Mesenchymal stem cell (in vitro differentiated cells and primary cell): ENCODE measurements around the gene MICAL1.

Source experiments
- DNase-seq: peaks from one replicate; pipeline ENCODE4 v3.0.0-alpha.2; 2013
- H2AFZ ChIP-seq: one replicate; pipeline ENCODE4 v1.6.1; 2013; ENCODE audit warnings: low read depth, mild to moderate bottlenecking, control low read depth, inconsistent platforms, low read length, moderate library complexity
- H2AK5ac ChIP-seq: 2 replicates; pipeline ENCODE4 v1.6.1; 2013; ENCODE audit warnings: low read length, moderate library complexity, mild to moderate bottlenecking, inconsistent platforms; ENCODE audit not compliant: severe bottlenecking
- H2BK120ac ChIP-seq: one replicate; pipeline ENCODE4 v1.6.1; 2013; ENCODE audit warnings: low read depth, mild to moderate bottlenecking, inconsistent platforms, low read length, moderate library complexity
- H2BK12ac ChIP-seq, 2 experiments: one replicate each; pipeline ENCODE4 v1.6.1; 2013; ENCODE audit warnings: inconsistent platforms in 2 of 2, low read length in 2 of 2, mild to moderate bottlenecking in 2 of 2, moderate library complexity in 2 of 2, control low read depth in 1 of 2
- H2BK15ac ChIP-seq: one replicate; pipeline ENCODE4 v1.6.1; 2013; ENCODE audit warnings: mild to moderate bottlenecking, low read depth, inconsistent platforms; ENCODE audit not compliant: poor library complexity, severe bottlenecking
- H2BK5ac ChIP-seq: 2 replicates; pipeline ENCODE4 v1.6.1; 2013; ENCODE audit warnings: low read depth, mild to moderate bottlenecking, low read length, control low read depth, inconsistent platforms; ENCODE audit not compliant: poor library complexity, severe bottlenecking
- H3K14ac ChIP-seq, 2 experiments: one replicate each; pipeline ENCODE4 v1.6.1; 2013; ENCODE audit warnings: inconsistent platforms in 2 of 2, low read length in 2 of 2, control low read depth in 1 of 2, mild to moderate bottlenecking in 1 of 2, moderate library complexity in 1 of 2
- H3K18ac ChIP-seq, 2 experiments: one replicate each; pipeline ENCODE4 v1.6.1; 2013; ENCODE audit warnings: inconsistent platforms in 2 of 2, low read length in 2 of 2, control low read depth in 1 of 2, low read depth in 1 of 2, mild to moderate bottlenecking in 1 of 2
- H3K23ac ChIP-seq, 2 experiments: one replicate each; pipeline ENCODE4 v1.6.1; 2013; ENCODE audit warnings: inconsistent platforms in 2 of 2, low read length in 2 of 2, mild to moderate bottlenecking in 2 of 2, moderate library complexity in 2 of 2, control low read depth in 1 of 2
- H3K27ac ChIP-seq: 2 replicates; pipeline ENCODE4 v1.5.1; 2013; ENCODE audit warnings: mild to moderate bottlenecking, moderate library complexity, low read length, control low read depth, inconsistent platforms; ENCODE audit not compliant: poor library complexity, severe bottlenecking
- H3K27me3 ChIP-seq, 2 experiments: 2 replicates each; pipeline versions ENCODE4 v1.6.1 to v1.7.0; 2013; ENCODE audit warnings: low read length in 2 of 2, mild to moderate bottlenecking in 2 of 2, moderate library complexity in 2 of 2, control low read depth in 1 of 2, inconsistent platforms in 1 of 2; ENCODE audit not compliant: control insufficient read depth in 1 of 2, insufficient read depth in 1 of 2
- H3K36me3 ChIP-seq, 2 experiments: 2 replicates each; pipeline versions ENCODE4 v1.6.1 to v1.7.0; 2013; ENCODE audit warnings: low read length in 2 of 2, control low read depth in 1 of 2, inconsistent platforms in 1 of 2, low read depth in 1 of 2, mild to moderate bottlenecking in 1 of 2; ENCODE audit not compliant: insufficient read depth in 2 of 2, control insufficient read depth in 1 of 2
- H3K4ac ChIP-seq, 2 experiments: one replicate each; pipeline ENCODE4 v1.6.1; 2013; ENCODE audit warnings: inconsistent platforms in 2 of 2, low read length in 2 of 2, mild to moderate bottlenecking in 2 of 2, moderate library complexity in 2 of 2, control low read depth in 1 of 2, low read depth in 1 of 2
- H3K4me1 ChIP-seq: 2 replicates; pipeline ENCODE4 v1.6.1; 2013; ENCODE audit warnings: low read depth, low read length, control low read depth; ENCODE audit not compliant: control insufficient read depth, insufficient read depth
- H3K4me2 ChIP-seq: 2 replicates; pipeline ENCODE4 v1.6.1; 2013; ENCODE audit warnings: low read length, mild to moderate bottlenecking, inconsistent platforms; ENCODE audit not compliant: poor library complexity, severe bottlenecking
- H3K4me3 ChIP-seq, 2 experiments: 2 replicates each; pipeline versions ENCODE4 v1.5.1 to v1.7.0; 2013; ENCODE audit warnings: low read length in 2 of 2, mild to moderate bottlenecking in 2 of 2, control low read depth in 1 of 2, low read depth in 1 of 2; ENCODE audit not compliant: insufficient read depth in 1 of 2
- H3K79me1 ChIP-seq: replicated peaks from 2 replicates; pipeline ENCODE4 v1.6.1; 2013; ENCODE audit warnings: mild to moderate bottlenecking, control low read depth, low read length, inconsistent platforms; ENCODE audit not compliant: poor library complexity, severe bottlenecking
- H3K9ac ChIP-seq: 2 replicates; pipeline ENCODE4 v1.7.0; 2013; ENCODE audit warnings: mild to moderate bottlenecking, low read length, moderate library complexity
- H3K9me3 ChIP-seq: 2 replicates; pipeline ENCODE4 v1.7.0; 2013; ENCODE audit warnings: mild to moderate bottlenecking, low read length; ENCODE audit not compliant: control insufficient read depth
- H4K8ac ChIP-seq: one replicate; pipeline ENCODE4 v1.6.1; 2013; ENCODE audit warnings: inconsistent platforms, mild to moderate bottlenecking, low read length, moderate library complexity
- H4K91ac ChIP-seq: one replicate; pipeline ENCODE4 v1.6.1; 2013; ENCODE audit warnings: mild to moderate bottlenecking, low read length, inconsistent platforms
- WGBS: methylation state at CpG from one replicate; pipeline ENCODE4 v1.1.7; 2013; ENCODE audit warnings: mixed read lengths; 5-methylcytosine and 5-hydroxymethylcytosine counted together

Gene MICAL1

GRCh38 chr6:109490713-109491112 is 35.1 kb upstream of the MICAL1 start:
- no peaks in the 10 kb centered on the region for H3K9me3 ChIP-seq

GRCh38 chr6:109488001-109488400 is 32.4 kb upstream of the MICAL1 start:
- Histone ChIP-seq H3K4me1 (no peaks in the 10 kb centered on the region), H3K27me3 (peaks cover 0 to 7% of the 10 kb centered on the region in 2 experiments), H3K18ac (no peak overlapping the region), H4K8ac (no peak overlapping the region), H3K27ac (no peak overlapping the region), H2BK5ac (no peak overlapping the region), H3K4me2 (no peak overlapping the region), H2AFZ (no peak overlapping the region), H3K14ac (no peak overlapping the region), H2BK12ac (no peak overlapping the region), H3K9me3 (no peaks in the 10 kb centered on the region), H3K4me3 (no peak overlapping the region), H4K91ac (no peak overlapping the region), H3K79me1 (no peaks in the 10 kb centered on the region), H3K36me3 (no peaks in the 10 kb centered on the region), H2BK120ac (no peak overlapping the region), H3K4ac (no peak overlapping the region), H2AK5ac (no peak overlapping the region), H3K23ac (no peak overlapping the region), H3K9ac (no peak overlapping the region), H2BK15ac (no peak overlapping the region)
- DNase-seq, result no peak

More at GRCh38 chr6:109490713-109491112, 35.1 kb upstream of the MICAL1 start:
- Histone ChIP-seq H2AK5ac (no peak overlapping the region), H3K23ac (no peak overlapping the region), H2BK5ac (no peak overlapping the region), H3K79me1 (no peaks in the 10 kb centered on the region), H3K18ac (no peak overlapping the region), H4K91ac (no peak overlapping the region), H3K14ac (no peak overlapping the region), H3K36me3 (no peaks in the 10 kb centered on the region), H3K4ac (no peak overlapping the region), H3K27me3 (peaks cover 0 to 7% of the 10 kb centered on the region in 2 experiments), H2BK120ac (no peak overlapping the region), H2BK15ac (no peak overlapping the region), H3K4me2 (no peak overlapping the region), H2BK12ac (no peak overlapping the region), H3K4me3 (no peak overlapping the region), H3K27ac (no peak overlapping the region), H2AFZ (no peak overlapping the region), H3K9ac (no peak overlapping the region), H3K4me1 (no peaks in the 10 kb centered on the region), H4K8ac (no peak overlapping the region)
- WGBS, result no CpG with 5 or more reads among the region's 2 CpGs
- no peak for DNase-seq

- H3K9ac ChIP-seq, result no peak overlapping the region
- H4K91ac ChIP-seq, result no peak overlapping the region
- no peak overlapping the region for H3K27ac ChIP-seq
- peaks cover 5% of the 10 kb centered on the region for H3K4me1 ChIP-seq
- no peak overlapping the region for H2BK120ac ChIP-seq
- H3K27me3 ChIP-seq, result peaks cover 0 to 4% of the 10 kb centered on the region in 2 experiments
- H2BK15ac ChIP-seq, result no peak overlapping the region
- H2AFZ ChIP-seq, result no peak overlapping the region
- WGBS, result 71% methylated on average over 1 of the region's 1 CpG
- H3K36me3 ChIP-seq, result peaks cover under 1 to 9% of the 10 kb centered on the region in 2 experiments
- no peak overlapping the region for H3K4me3 ChIP-seq
- no peaks in the 10 kb centered on the region for H3K9me3 ChIP-seq
- H3K18ac ChIP-seq, result no peak overlapping the region
- no peak overlapping the region for H2BK12ac ChIP-seq
- H3K4ac ChIP-seq, result no peak overlapping the region
- H2BK5ac ChIP-seq, result no peak overlapping the region
- no peak overlapping the region for H3K14ac ChIP-seq
- H4K8ac ChIP-seq, result no peak overlapping the region
- no peak overlapping the region for H2AK5ac ChIP-seq
- H3K23ac ChIP-seq, result no peak overlapping the region
- H3K4me2 ChIP-seq, result no peak overlapping the region
- DNase-seq, result no peak
- H3K79me1 ChIP-seq, result peaks cover 8% of the 10 kb centered on the region
Observed at GRCh38 chr6:109486068-109486467, 30.5 kb upstream of the MICAL1 start.

- no peak for DNase-seq
- Histone ChIP-seq H2AFZ (no peak overlapping the region), H3K14ac (no peak overlapping the region), H3K27me3 (peaks cover 0 to 4% of the 10 kb centered on the region in 2 experiments), H3K4me1 (peaks cover 5% of the 10 kb centered on the region), H2BK12ac (no peak overlapping the region), H3K9me3 (no peaks in the 10 kb centered on the region), H3K18ac (no peak overlapping the region), H2AK5ac (no peak overlapping the region), H3K23ac (no peak overlapping the region), H3K79me1 (peaks cover 8% of the 10 kb centered on the region), H4K91ac (no peak overlapping the region), H3K27ac (no peak overlapping the region), H2BK15ac (no peak overlapping the region), H4K8ac (no peak overlapping the region), H3K36me3 (peaks cover 2 to 16% of the 10 kb centered on the region in 2 experiments), H3K4me3 (no peak overlapping the region), H3K4ac (no peak overlapping the region), H2BK120ac (no peak overlapping the region), H2BK5ac (no peak overlapping the region), H3K4me2 (no peak overlapping the region), H3K9ac (no peak overlapping the region)
- WGBS, result 83% methylated on average over 3 of the region's 3 CpGs
Observed at GRCh38 chr6:109485266-109485935, 29.8 kb upstream of the MICAL1 start.
